H54 (cell line): ENCODE results near the gene SLC9A2.

Experiments
- DNase-seq: peaks from one replicate; pipeline ENCODE4 v3.0.0; 2011; ENCODE audit warnings: low spot score, mixed read lengths; ENCODE audit not compliant: insufficient read length
- FAIRE-seq: peaks from 3 replicates; lab custom pipeline; 2011; peaks lifted over from hg19 to GRCh38; lab: Jason Lieb, UNC
- POLR2A ChIP-seq: IDR thresholded peaks from 2 replicates; pipeline ENCODE4 v1.6.1; 2011; ENCODE audit warnings: low read depth, mild to moderate bottlenecking, low read length

The SLC9A2 gene

DNA sequence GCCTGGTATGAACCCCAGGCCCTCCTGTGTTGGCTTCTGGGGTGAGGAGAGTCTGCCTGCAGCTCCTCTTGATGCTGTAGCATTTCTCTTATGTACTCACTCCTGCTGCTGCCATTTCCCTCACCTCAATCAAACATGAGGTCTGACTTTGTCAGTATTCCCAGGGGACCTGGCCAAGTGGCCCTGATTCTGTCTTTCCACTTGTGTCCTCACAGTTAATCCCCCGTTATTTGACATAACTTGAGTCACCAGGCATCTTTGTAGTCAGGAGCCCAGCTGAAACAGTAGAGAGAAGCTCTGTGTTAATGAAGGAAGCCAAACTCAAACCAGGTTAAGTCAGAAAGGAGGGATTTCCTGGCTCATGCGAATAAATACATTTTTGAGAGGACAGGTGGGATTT is 55.0 kb downstream of the SLC9A2 start:
- FAIRE-seq, result no peak
- no peak for DNase-seq
- TF ChIP-seq POLR2A, result no peak

DNA sequence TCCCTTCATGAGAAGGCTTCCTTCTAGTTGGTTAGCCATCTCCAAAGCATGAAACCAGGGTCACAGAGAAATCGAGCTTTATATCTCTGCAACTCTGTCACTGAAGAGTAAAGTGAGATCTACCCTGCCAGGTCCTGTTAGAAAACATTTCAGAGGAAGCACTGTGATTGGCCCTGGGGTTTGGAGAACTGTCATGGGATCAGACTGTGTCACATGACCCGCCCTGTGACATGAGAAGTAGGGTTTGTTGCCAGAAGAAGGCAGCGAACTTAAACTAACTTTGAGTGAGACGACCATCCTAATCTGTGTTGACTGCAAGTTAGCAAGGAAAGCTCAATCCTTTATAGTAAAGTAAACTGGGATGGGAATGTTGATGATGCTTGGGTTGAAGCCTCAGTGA is 55.5 kb downstream of the SLC9A2 start:
- no peak for DNase-seq
- no peak for FAIRE-seq

DNA sequence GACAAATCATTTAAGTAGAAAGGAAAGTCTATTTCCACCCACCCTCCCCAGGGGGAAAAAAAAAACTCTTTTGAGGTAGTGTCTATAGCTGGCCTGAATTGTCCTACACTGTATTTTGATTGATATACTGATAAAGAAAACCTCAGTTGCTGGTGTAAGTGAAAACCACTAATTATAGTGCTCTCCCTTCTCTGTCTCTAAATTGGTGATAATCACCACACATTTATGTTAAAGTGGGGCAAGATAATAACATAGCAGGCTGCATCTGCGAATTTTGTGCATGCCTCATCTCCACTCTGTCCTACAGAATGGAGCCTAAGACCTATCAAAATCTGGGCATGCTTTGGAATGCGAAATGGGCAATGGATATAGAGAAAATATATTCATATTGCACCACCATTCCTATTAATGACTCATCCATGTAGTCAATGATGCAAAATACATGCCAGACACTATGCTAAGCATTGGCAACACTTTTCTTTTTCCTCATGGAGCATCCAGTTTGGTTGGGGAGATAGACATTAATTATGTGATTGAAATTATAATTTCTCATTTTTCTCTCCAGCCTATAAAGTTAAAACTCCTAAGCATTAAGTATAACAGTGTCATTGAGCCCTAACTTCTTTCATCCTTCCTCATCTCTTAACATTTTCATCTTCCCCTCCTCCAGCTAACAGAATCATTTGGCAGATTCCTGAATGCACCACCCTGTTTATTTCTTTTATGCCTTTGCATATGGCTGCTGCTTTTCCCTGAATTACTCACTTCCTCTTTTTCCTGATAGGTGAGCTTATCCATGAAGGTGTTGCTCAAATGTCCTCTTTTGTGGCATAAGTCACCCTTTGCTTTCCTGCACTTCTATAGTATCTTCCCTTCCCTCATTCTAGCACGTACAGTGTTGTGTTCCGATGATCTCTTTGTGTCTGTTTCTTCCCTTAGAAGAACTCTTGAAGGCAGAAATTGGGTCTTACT is 58.2 kb downstream of the SLC9A2 start:
- FAIRE-seq, result no peak
- DNase-seq, result no peak
- no peak for TF ChIP-seq POLR2A

More for the DNA sequence above, 55.5 kb downstream of the SLC9A2 start:
- TF ChIP-seq POLR2A, result no peak

DNA sequence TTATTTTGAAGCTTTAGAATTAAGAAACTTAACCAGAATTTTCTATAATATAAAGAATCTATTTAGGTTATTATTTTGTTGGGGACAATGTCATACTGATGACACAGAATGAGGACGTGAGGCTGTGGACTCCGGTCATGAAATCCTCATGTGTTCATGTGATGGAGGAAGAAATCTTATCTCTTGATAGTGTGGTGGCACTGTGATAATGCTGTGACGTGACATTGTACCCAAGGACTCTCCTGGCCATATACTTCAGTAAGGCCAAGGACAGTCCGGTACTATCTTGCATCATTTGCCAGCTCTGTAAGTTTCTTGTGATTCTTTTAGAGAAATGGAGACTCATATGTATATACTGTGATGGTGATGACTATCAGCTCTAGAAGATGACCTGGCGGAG is 59.1 kb downstream of the SLC9A2 start:
- DNase-seq, result no peak
- FAIRE-seq, result no peak
- no peak for TF ChIP-seq POLR2A

DNA sequence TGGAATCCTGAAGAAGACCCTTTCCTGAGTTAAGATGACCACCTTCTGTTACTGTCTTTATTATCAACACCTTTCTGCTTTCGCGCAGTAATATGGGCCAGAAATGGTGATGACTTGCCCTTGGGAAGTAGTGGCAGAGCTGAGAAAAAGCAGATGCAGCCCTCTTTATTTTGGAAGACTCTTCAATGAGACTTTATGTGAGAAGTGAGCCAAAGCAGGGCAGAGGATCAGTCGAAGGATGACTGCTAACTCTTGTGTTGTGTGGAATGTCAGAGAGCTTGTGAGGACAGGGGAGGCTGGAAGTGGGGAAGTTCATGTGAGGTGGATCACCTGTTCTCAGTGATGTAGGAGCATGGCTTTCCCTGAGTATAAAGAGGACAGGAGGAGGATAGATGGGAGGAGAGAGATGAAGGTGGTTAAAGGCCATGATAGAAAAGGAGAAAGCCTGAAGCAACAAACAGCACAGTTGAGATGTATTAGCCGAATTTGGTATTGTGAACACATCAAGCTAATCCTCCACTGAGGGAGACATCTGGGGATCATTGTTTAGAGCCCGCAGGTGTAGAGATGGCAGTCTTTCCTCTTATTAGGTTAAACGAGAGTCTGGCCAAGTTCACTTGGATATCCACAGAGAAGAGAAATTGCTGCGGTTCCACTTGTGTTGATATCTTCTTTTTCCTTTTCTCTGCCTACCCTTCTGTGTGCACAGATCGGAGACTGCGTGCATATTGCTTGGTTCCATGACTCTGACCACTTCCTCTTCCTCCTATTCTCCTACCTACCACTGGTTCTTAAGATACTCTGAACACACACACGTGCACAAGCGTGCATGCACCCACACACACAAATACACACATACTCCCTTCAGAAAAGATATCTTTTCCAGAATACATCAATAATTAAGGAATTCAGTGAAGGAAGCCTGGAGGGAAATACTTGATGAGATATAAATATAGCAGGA is 67.4 kb downstream of the SLC9A2 start:
- TF ChIP-seq POLR2A, result no peak
- FAIRE-seq (no peak), DNase-seq (no peak)

DNA sequence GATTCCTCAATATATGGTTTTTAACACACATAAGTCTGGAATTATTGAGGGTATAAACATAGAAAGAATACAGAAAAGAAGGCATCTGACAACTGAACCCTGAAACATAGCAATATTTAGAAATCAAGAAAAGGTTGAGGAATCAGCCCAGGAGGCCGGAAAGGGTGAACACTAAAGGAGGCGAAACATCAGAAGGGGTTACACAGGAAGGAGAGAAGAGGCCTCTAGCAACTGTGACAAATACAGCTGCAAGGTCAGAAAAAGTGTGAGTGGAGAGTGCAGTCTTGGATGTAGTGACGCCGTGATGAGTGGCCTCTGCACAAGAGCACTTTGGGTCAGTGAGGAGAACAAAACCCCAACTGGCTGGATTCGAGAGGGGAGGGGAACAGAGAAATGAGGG is 70.7 kb downstream of the SLC9A2 start:
- no peak for FAIRE-seq
- no peak for TF ChIP-seq POLR2A
- DNase-seq, result no peak

DNA sequence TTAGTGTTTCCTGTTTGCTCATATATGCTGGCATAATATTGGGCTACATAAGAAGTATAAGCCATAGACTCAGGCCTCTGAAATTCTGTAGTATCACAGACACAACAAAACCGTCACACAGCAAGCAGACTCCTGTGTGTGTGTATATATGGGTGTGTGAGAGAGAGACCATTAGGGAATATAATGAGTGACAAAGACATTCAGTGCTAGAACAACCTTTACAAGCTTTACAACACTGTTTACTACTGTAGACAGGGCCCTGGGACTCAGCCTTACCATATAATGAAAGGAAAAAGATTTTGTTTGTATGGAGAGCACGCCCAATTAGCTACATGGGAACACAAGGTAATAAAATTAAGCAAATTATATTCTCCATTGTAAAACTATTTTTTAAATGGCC is 77.1 kb downstream of the SLC9A2 start:
- no peak for TF ChIP-seq POLR2A
- DNase-seq (no peak), FAIRE-seq (no peak)

DNA sequence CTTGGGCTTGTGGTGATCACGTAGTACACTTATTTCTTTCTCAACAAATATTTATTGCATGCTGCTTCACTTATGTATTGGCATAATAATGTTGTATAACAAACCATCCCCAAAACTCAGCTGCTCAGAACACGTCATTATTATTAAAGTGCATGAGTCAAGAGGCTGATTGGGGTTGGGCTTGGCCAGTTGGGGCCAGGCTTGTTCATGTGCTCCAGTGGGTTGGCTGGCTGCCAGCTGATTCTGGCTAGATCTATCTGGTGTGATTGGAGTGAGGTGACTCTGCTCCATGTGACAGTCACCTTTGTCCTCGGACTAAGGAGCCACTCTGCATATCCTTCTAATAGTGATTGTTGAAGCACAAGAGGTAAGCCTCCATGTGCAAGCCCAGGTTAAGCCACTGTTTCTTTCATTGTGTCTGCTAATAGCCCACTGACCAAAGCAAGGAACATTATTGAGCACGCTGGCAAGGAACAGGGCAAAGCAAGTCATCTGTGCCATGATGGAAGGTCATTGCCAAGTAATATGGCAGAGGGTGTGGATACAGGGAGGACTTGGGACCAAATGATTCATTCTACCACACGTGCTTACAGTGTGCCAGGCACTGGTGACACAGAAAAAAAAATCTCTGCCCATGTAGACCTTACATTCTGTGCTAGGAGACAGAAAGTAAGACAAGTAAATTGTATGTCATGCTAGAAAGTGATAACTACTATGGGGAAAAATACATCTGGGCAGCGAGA is 79.2 kb downstream of the SLC9A2 start:
- FAIRE-seq (no peak), DNase-seq (no peak)
- no peak for TF ChIP-seq POLR2A

DNA sequence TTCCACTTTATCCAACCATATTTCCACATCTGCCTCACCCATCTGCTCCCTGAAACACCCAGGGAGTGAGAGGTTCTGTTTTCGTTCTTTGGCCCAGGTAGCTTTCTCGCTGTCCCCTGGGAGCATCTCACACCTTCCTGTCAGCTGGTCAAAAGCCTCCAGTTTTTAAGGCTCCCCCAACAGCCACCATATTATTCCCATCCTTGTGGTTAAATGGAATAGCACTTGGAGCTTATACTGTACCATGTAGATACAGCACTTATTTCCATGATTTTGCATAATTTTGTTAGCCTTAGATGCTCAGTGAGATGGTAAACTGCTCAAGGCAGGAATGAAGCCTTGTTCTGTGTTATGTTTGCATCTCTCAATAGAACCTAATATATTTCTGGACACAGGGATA is 84.0 kb downstream of the SLC9A2 start:
- FAIRE-seq, result no peak
- no peak for TF ChIP-seq POLR2A
- DNase-seq, result no peak

DNA sequence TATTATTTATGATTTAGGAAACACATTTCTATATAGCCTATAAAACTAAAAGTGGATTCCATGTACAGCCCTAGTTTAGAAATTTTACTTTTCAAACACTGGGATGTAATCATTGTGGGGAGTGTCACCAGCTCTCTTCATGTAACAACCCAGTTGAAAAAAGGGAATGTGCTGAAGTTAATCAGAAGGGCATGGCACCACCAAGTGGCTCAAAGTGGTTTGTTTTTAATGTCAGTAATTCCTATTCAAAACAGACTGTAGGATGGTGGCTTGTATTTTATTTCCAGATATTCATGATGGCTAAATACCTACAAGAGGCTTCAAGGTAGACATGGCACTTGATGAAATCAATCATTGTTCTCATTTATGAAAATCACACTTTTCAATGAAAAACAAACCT is 84.4 kb downstream of the SLC9A2 start:
- no peak for DNase-seq
- FAIRE-seq, result no peak
- no peak for TF ChIP-seq POLR2A

DNA sequence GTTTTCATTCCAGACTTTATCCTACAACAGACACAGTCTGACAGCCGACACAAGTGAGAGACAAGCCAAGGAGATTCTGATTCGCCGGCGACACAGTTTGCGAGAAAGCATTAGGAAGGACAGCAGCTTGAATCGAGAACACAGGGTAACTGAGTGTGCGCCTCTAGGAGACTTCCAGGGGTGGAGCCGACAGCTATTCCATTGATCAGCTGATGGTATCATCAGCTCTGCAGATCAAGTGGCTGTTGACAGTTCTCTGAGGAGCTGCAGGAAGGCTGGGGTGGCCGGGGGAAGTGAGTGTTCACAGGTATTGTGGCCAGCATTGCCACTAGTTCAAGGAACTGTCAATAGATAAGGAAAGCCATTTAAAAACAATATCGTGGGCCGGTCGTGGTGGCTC is 85.2 kb downstream of the SLC9A2 start:
- DNase-seq (no peak), FAIRE-seq (no peak)
- no peak for TF ChIP-seq POLR2A

DNA sequence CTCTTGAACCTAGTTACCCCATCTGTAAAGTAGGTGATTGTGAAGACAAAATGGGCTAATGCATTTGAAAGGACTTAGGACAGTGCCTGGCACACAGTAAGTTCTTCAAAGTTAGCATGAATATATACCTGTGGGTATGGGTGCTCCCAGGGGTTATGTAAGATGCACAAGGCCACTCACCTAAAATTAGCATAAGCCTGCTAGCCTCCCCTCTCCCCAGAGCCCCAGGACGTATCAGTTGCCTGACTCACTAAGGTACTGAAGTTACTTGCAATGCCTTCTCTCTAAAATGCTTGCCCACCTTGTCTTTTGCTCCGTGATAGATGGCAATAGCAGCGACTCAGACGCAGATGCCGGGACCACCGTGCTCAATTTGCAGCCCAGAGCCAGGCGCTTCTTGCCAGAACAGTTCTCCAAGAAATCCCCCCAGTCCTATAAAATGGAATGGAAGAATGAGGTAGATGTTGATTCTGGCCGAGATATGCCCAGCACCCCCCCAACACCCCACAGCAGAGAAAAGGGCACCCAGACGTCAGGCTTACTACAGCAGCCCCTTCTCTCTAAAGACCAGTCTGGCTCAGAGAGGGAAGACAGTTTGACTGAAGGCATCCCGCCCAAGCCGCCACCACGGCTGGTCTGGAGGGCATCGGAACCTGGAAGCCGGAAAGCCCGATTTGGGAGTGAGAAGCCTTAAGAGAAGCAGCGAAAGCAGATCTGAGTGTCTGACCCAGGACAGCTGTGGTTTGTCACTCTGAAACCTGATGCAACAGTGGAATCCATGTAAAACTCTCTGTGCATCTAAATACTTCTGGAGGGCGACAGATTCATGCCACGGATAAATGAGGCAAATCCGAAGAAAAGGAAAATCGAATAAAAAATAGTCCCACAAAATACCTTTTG is 88.7 kb downstream of the SLC9A2 start:
- DNase-seq (no peak), FAIRE-seq (no peak)
- no peak for TF ChIP-seq POLR2A

DNA sequence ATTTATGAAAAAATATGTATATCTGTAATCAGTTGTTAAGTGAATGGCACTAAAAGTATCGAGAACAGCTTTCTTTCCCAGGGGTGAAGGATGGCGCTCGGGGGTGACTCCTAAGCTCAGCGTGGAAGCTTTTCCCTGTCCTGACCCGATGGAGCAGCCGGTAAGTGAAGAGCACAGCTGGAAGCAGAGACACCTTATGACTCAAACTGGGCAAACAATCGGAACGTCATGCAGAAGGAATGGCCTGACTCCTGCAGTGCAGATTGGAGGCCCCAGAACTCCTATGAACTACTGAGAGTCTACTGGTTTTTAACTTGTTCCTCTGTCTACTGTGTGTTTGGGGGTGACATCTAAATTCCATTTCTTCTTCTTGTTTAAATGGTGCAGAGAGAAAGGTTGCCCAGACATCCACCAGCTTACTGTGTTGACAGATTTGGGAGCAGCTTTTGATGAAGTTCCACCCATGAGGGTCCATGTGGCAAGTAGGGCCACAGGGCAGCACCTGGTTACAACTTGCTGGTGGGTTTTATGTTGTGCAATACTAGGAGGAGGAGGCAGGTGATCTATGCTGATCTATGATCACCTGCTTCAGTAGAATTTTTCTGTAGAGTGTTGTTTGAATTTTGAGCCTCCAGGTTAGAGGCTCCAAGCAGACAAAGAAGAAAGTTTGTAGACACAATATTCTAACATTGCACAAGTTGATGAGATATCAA is 89.7 kb downstream of the SLC9A2 start:
- TF ChIP-seq POLR2A, result no peak
- DNase-seq, result peak; percentile 60
- FAIRE-seq, result peak; percentile 94
